Endothelial cell of hepatic sinusoid (primary cell): ENCODE results near the gene ERAS.

Source experiments
- in situ Hi-C: cut with HindIII; loops from 2 replicates; pipeline ENCODE4 v1.10.0; 2017; ENCODE audit warnings: low sequenced_read_pairs

Gene ERAS, protein sequence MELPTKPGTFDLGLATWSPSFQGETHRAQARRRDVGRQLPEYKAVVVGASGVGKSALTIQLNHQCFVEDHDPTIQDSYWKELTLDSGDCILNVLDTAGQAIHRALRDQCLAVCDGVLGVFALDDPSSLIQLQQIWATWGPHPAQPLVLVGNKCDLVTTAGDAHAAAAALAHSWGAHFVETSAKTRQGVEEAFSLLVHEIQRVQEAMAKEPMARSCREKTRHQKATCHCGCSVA

DNA sequence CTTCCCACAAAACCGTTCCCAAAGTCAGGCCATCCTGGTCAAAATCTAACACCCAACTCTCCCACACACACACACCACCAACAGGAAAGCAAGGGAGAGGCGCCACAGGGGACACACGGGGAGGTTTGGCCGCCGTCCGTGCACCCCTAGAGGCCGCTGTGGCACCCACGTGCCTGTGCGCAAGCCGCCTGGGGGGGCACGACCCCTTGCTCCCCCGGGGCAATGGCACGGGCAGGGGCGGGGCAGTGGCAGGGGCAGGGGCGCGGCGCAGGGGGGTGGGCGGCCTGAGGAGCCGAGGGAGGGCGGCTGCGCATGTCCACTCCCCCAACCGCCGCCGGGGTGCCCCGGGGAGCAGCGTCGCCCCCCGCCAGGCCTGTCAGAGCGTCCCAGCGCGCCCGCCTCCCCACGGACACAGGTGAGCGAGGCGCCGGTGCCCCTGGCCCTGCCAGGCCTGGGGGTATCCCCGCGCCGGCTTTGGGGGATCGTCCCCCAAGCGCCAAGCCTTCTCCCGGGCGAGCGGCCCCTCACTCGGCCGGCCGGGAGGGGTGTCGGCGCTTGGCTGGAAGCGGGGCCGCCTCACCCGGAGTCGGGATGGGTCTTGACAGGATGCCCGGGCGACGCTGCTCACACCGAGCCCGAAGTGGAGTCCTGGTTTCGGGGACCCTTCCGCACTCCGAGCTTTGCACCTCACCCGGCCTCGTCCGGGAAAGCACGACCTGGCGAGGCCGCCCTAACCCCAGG is at the start of gene ERAS:
Gene ERAS, plus strand, starts transcription at position 379 of the 741 bp plus-strand sequence. CDS start 2,611 bp downstream, outside the sequence.
- in situ Hi-C loops = no loop called here

DNA sequence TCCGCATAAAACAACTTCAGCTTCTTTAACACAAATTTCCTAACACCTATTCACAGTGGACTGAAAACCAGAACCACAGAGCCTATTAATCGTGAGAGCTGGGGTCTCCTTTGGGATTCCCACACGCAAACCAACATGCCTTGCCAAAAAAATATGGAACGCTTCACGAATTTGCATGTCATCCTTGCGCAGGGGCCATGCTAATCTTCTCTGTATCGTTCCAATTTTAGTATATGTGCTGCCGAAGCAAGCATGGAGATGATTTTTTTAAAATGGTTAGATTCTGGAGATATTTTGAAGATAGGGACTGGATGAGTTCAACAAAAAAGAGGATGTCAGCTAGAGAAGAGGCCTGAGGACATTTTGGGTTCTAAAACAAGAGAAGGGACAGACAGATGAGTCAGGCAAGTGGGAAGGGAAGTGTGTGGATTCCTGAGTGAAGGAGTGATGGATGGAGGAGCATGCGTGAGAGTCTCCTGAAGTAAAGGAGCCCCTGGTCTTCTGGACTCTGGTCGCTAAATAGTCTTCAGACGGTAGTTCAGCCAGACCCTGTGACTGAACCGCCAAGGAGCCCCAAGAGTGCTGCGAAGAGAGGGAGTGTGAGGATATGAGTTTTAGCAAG is 49.4 kb upstream of the ERAS start:
- in situ Hi-C loops = no loop called here

DNA sequence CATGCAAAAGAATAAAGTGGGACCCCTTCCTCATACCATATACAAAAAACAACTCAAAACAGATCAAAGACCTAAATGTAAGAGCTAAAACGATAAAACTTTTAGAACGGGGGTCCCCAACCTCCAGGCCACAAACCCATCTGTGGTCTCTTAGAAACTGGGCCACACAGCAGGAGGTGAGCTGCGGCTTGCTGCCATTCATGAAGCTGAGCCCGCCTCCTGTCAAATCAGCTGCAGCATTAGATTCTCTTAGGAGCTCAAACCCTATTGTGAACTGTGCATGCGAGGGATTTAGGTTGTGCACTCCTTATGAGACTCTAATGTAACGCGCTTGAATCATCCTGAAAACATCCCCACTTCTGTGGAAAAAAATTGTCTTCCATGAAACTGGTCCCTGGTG is 46.9 kb upstream of the ERAS start:
- in situ Hi-C loops = no loop called here

DNA sequence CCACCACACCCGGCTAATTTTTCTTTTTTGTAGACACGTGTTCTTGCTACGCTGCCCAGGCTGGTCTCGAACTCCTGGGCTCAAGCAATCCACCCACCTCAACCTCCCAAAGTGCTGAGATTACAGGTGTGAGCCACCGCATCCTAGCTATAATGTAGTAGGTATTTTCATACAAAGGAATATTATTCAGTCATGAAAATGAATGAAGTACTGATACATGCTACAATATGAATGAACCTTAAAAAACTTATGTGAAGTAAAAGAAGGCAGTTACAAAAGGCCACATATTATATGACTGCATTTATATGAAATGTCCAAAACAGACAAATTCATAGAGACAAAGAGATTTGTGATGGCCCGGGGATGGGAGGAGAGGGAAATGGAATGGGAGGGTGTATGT is 44.6 kb upstream of the ERAS start:
- in situ Hi-C loops = no loop called here

DNA sequence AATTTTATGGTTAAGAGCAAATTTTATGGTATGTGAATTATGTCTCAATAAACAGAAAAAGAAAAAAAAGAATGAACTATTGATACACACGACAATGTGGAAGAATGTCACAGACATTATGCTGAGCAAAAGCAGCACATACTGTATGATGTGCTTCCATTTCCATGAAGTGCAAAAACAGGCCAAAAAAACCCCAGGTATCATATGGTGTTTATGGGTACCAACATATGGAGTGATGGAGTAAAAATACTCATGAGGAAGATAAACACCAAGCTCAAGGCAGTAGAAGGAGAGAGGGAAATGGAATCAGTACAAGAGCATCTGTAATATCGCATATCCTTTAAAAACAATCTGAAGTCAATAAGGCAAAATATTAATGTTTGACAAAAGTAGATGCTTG is 44.1 kb upstream of the ERAS start:
- in situ Hi-C loops = no loop called here

DNA sequence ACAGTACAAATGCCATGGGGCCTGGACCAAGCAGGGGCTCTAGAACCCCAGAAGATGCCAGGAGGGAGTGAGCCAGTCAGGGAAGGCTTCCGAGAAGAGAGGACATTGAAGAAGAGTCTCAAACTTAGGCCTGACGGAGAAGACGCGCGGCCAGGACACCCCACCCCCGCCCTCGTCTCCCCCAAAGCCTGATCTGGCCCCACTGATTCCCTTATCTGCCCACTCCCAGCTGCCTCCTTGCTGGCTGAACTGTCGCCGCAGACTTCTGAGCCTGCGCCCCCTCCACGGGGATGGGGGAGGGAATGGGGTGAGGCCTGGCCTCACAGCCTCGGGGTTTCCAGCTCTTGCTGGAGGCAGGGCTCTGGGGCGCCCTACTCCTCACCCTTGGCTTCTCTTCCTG is 43.5 kb upstream of the ERAS start:
- in situ Hi-C loops = no loop called here

DNA sequence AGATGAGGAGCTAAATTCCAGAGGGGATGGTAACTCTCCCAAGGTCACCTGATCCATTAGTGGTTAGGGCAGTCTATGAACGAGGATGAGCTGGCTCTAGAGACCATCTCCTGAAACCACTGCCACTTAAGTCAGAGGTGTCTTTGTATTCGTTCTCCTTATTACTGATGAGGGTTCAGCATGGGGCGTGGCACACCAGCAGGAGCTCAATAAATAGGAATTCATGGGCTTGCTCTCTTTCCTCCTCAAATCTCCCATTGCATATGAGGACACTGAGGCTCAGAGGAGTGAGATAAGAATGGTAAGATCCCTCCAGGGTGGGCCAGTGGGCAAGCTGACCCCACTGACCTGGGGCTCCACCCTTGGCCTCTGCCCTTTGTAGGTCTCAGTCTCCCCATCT is 41.6 kb upstream of the ERAS start:
- in situ Hi-C loops = no loop called here

DNA sequence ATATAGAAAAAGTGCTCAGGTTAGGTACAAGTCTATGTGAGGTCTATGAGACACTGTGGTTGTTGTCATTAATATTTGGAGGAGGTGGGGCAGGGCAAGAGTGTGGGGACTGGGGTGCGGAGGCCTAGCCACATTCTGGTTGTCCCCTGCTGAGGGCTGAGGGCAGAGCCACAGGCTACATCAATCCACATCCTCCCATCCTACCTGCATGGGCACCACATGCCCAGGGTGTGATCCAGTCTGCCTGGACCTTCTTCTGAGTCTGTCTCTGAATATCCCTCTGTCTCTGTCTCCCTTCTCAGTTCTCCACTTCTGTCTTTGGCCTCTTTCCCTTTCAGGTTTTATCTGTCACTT is 41.1 kb upstream of the ERAS start:
- in situ Hi-C loops = no loop called here

DNA sequence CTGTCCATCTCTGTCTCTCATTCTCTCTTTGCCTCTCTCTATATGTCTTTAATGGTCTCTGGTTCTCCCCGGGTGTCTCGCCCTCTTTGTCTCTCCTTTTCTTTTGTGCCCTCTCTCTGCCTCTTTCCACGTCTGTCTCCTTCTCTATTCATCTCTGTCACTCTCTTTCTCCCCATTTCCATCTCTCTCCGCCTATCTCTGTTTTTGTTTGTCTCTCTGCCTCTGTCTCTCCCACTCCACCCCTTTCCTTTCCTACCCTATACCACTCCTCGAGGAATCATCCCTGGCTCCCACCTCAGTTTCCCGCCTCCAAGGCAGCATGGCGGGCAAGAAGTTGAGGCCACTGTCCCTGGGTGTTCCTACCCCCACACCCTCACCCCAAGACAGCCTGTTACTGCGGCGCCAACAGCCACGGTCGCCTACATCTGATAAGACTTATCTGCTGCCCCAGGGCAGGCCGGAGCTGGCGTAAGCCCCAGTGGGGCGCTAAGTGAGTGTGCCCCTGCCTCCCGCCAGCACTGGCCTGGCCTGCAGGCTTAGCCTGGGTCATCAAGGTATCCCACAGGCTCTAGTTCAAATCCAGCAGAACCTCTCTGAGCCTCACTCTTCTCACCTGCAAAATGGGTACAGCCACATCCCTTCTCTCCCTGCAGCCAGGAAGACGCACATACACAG is 40.6 kb upstream of the ERAS start:
- in situ Hi-C loops = no loop called here

DNA sequence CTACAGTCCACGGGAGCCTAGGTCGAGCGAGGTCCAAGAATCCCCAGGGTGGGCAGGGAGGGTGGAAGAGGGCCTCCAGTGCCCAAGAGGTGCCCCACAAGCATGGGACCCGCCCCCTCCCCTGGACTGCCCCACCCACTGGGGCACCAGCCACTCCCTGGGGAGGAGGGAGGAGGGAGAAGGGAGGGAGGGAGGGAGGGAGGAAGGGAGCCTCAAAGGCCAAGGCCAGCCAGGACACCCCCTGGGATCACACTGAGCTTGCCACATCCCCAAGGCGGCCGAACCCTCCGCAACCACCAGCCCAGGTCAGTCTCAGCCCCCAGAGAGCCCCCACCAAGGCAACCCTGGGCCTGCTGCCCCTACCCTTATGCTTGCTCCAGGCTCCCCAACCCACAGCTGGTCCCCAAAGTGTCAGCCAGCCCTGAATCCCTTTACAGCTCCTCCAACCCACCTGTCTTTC is 39.9 kb upstream of the ERAS start, which contains the start of gene GATA1:
Gene GATA1, plus strand, starts transcription at position 250 of the 460 bp plus-strand sequence. CDS start 4,520 bp downstream, outside the sequence.
- in situ Hi-C loops = no loop called here

DNA sequence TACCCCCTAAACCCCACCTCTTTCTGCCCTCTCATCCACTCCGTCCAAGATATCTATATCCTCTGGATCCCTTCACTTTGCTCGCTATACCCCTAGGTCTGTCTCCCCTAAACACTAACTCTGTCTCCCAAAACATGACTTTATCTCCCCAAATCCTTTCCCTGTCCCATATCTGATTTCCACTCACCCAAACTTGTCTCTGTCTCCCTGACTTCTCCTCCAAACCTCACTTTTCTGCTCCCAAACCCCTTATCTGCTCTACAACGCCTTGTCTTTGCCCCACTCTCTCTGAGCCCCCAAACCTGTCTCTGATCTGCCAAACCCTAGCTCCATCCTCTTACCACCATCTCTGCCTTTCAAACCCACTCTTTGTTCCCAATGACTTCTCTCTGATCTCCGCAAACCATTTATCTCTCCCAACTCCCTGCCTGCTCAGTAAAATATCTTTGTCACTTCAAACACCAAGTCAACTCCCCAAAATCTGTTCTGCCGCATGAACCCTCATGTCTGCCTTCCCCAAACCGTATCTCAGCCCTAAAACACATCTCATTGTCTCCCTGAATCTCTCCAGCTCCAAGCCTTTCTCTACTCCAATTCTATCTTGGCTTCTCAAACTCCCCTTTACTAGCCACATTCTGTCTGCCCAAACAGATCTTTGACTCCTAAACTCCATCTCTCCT is 39.3 kb upstream of the ERAS start:
- in situ Hi-C loops = no loop called here

DNA sequence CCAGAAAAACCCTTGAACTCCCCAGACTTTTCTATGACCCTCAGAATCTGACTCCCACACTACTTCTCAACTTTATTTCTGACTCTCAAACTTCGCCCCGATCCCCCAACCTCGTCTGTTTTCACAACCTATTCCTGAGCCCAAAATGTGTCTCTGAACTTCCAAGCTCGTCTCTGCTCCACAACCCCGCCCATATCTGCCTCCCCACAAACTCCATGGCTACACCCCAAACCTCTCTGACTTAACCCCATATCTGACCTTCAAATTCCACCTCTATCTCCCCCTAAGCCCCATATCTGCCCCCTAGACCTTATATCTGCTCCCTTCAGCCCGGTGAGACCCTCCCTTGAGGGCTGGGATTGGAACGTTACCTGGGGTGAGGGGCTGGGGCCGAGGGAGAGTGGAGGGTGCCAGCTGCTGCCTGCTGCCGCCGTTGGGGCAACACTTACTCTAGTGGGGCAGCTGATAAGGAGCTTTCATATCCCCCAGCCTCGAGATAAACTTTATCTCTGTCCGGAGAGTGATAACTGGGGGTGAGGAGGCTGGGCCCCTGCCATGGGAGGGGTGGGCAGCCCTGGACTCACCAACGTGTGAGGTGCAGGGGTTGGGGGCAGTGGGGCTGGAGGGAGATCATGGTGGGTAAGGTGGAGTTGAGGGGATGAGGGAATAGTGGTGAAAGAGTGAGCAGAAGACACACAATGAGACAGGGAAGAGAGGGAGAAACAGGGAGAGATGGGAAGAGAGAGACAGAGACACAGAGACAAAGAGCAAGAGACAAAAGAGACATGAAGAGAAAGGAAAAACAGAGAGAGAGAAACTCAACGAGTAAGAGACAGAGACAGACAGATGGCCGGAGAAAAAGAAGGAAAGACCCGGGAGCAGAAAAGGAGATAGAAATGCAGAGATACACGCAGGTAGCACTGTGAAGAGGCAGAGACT is 38.5 kb upstream of the ERAS start:
- in situ Hi-C loops = no loop called here

DNA sequence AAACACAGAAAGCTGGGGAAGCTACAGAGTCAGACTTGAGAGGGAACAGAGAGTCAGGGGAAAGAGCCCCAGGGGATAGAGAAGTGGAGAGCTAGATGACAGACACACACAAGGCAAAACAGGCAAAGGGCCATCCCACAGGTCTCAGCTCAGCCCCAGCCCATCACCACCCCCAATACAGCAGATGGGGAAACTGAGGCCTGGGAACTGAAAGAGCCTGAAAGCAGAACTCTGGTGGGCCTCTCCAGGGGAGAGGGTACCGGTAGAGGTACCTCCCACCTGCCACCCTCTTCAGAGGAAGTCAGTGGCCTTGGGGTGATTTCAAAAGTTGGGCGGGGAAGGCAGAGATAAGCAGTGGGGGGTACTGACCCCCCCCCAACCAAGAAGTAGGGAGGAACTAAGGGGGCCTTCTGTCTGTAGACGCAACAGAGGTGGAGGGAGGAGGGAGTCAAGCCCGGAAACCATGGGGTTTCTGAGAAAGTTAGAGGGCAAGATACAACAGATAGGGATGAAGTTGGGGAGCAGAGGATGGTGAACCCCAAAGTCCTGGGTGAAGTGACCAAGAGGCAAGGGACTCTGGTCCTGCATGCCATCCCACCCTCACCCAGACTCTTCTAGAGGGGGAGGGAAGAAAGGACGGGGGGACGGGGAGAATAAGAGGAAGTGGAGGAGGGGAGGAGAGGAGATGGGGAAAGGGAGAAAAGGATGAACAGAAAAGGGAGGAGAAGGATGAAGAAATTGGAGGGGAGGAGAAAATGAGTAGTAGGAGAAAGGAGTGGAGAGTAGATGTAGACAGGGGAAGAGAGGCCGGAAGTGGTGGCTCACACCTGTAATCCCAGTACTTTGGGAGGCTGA is 36.7 kb upstream of the ERAS start:
- in situ Hi-C loops = loop anchor here (5.0 to 10.0 kb wide), 2 partner anchors 43 to 85 kb away; no protein-coding TSS in a partner anchor

DNA sequence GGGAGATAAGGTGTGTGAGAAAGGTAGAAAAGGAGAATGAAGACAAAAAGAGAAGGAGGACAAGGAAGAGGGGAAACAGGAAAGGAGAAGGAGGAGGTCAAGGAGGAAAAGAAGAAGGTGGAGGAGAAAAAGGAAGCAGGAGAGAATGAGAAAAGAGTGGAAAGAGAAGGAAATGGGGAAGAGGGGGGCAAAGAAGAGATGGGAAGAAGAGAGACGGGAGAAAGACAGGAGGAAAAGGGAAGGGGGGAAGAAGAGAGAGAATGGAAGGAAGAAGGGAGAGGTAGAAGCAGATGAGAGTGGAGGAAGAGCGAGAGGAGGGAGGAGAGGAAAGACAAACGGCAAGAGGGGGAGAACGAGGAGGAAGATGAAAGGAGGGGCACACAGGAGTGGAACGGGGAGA is 35.8 kb upstream of the ERAS start:
- in situ Hi-C loops = loop anchor here (5.0 to 10.0 kb wide), 2 partner anchors 42 to 86 kb away; no protein-coding TSS in a partner anchor

DNA sequence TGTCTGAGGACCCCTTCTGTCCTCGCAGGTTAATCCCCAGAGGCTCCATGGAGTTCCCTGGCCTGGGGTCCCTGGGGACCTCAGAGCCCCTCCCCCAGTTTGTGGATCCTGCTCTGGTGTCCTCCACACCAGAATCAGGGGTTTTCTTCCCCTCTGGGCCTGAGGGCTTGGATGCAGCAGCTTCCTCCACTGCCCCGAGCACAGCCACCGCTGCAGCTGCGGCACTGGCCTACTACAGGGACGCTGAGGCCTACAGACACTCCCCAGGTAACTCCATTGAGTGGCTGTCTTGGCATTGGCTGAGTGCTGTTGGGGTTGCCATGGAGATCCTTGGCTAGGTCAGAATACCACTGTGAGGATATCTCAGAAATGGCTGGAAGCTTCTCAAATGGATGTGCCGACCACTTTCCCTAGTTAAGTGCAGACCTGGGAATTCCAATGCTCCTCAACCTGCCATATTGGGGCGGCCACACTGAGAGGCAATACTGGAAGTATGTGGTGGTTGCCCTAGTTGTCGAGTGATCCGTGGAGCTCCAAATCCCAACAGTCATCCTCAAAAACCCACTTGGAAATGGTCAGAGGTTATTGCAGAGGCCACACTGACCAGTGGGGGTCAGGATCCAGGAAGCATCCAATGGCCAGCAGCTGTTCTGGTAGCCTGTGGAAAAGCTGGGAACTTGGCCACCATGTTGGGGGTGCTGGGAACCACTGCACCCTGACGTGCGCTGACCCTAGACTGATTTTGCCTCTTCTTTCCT is 35.1 kb upstream of the ERAS start:
- in situ Hi-C loops = loop anchor here (5.0 to 10.0 kb wide), 2 partner anchors 41 to 86 kb away; no protein-coding TSS in a partner anchor

DNA sequence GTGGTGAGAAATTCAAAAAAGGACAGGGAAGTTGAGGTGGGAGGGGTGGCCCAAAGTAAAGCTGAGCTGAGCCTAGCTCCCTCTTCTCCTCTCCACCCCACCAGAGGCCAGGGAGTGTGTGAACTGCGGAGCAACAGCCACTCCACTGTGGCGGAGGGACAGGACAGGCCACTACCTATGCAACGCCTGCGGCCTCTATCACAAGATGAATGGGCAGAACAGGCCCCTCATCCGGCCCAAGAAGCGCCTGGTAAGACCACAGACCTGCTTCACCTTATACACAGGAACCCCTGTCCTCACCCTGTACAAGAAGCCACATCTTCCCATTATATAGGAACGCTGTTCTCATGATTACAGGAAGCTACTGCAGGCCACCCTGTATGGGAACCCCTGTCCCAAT is 34.1 kb upstream of the ERAS start:
- in situ Hi-C loops = loop anchor here (5.0 to 10.0 kb wide), 2 partner anchors 40 to 87 kb away; no protein-coding TSS in a partner anchor

DNA sequence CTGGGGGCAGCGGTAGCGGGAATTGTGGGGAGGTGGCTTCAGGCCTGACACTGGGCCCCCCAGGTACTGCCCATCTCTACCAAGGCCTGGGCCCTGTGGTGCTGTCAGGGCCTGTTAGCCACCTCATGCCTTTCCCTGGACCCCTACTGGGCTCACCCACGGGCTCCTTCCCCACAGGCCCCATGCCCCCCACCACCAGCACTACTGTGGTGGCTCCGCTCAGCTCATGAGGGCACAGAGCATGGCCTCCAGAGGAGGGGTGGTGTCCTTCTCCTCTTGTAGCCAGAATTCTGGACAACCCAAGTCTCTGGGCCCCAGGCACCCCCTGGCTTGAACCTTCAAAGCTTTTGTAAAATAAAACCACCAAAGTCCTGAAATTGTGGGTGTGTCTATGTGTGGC is 32.4 kb upstream of the ERAS start:
- in situ Hi-C loops = loop anchor here (5.0 to 10.0 kb wide), 2 partner anchors 38 to 89 kb away; no protein-coding TSS in a partner anchor
